PC-3 (cell line): ENCODE data around the gene UGT1A3.

Source experiments
- CTCF ChIP-seq: fragments of 300-600 bp; sonication (generic); conservative IDR thresholded peaks from 2 replicates; pipeline ENCODE4 v1.5.1; 2017; ENCODE audit warnings: antibody characterized with exemption, low read depth, mild to moderate bottlenecking, low read length
- EZH2 ChIP-seq: fragments of 300-600 bp; sonication (generic); IDR thresholded peaks from one replicate; pipeline ENCODE4 v1.6.1; 2017; ENCODE audit warnings: antibody characterized with exemption, mild to moderate bottlenecking, low read length; ENCODE audit not compliant: unreplicated experiment
- EZH2phosphoT487 ChIP-seq: fragments of 300-600 bp; sonication (generic); IDR thresholded peaks from 2 replicates; pipeline ENCODE4 v1.6.1; 2018; ENCODE audit warnings: mild to moderate bottlenecking, antibody characterized with exemption, low read length, borderline replicate concordance

GRCh38 chr2:233708942-233709341 lies 19.9 kb upstream of the UGT1A3 start:
- TF ChIP-seq CTCF (no peak), EZH2 (no peak), EZH2phosphoT487 (no peak)
